K562 (cell line): ENCODE data around the gene C3. TPM values are rescaled to one million over a fixed set of nuclear protein-coding genes. Genes with fewer than 3 reads are reported as not detected.

Experiments
- CLOCK ChIP-seq: fragments of 250-450 bp; sonication (Bioruptor Pico); IDR thresholded peaks from 2 replicates; pipeline ENCODE4 v1.4.0; 2020; ENCODE audit warnings: mild to moderate bottlenecking, moderate library complexity, borderline replicate concordance
- CXXC5 ChIP-seq: fragments of 250-450 bp; sonication (Bioruptor Pico); IDR thresholded peaks from 2 replicates; pipeline ENCODE4 v1.8.0; 2022; ENCODE audit warnings: inconsistent platforms, mild to moderate bottlenecking, moderate library complexity
- ELK1 ChIP-seq: sonication (generic); formaldehyde crosslinking; IDR thresholded peaks from 2 replicates; pipeline ENCODE4 v1.8.1; 2022; ENCODE audit warnings: missing genetic modification reagents
- FOXA1 ChIP-seq: fragments of 450-650 bp; IDR thresholded peaks from 2 replicates; pipeline ENCODE4 v1.6.1; 2016; ENCODE audit warnings: mild to moderate bottlenecking, borderline replicate concordance
- HCFC1 ChIP-seq: IDR thresholded peaks from 2 replicates; pipeline ENCODE4 v1.6.1; 2012; ENCODE audit warnings: low read depth, low read length, improper control_type of control experiment
- HLTF ChIP-seq: fragments of 450-650 bp; IDR thresholded peaks from 2 replicates; pipeline ENCODE4 v1.6.1; 2016
- IRF2 ChIP-seq: sonication (generic); formaldehyde crosslinking; IDR thresholded peaks from 2 replicates; pipeline ENCODE4 v1.8.1; 2022; ENCODE audit warnings: mild to moderate bottlenecking, missing genetic modification reagents
- MEF2A ChIP-seq: IDR thresholded peaks from 2 replicates; pipeline ENCODE4 v1.6.1; 2011; ENCODE audit warnings: low read depth, mild to moderate bottlenecking, low read length, moderate library complexity; ENCODE audit not compliant: control insufficient read depth
- MYNN ChIP-seq, 2 experiments: sonication (generic); formaldehyde crosslinking in 1 of 2; IDR thresholded peaks; 2 replicates each; pipeline versions ENCODE4 v1.5.0 to v1.6.1; 2016 to 2020; ENCODE audit warnings: antibody characterized with exemption in 1 of 2, missing genetic modification reagents in 1 of 2
- POLR2B ChIP-seq: fragments of 450-650 bp; IDR thresholded peaks from 2 replicates; pipeline ENCODE4 v1.6.1; 2018; ENCODE audit warnings: low read depth; ENCODE audit not compliant: partially characterized antibody
- RNF219 ChIP-seq: fragments of 250-450 bp; sonication (Bioruptor Pico); IDR thresholded peaks from 2 replicates; pipeline ENCODE4 v1.5.0; 2022; ENCODE audit warnings: mild to moderate bottlenecking
- SNAPC5 ChIP-seq: fragments of 250-450 bp; sonication (Bioruptor Pico); IDR thresholded peaks from 2 replicates; pipeline ENCODE4 v1.8.0; 2021; ENCODE audit warnings: moderate library complexity, mild to moderate bottlenecking, inconsistent platforms
- SPI1 ChIP-seq: IDR thresholded peaks from 2 replicates; pipeline ENCODE4 v1.6.1; 2011; ENCODE audit warnings: low read depth, low read length, control low read depth, borderline replicate concordance
- XRCC5 ChIP-seq: fragments of 200-400 bp; formaldehyde crosslinking; IDR thresholded peaks from 2 replicates; pipeline ENCODE4 v1.6.1; 2017; ENCODE audit warnings: low read depth, mild to moderate bottlenecking, low read length
- ZBTB5 ChIP-seq: fragments of 450-650 bp; IDR thresholded peaks from 2 replicates; pipeline ENCODE4 v1.6.1; 2017; ENCODE audit warnings: antibody characterized with exemption
- ZNF174 ChIP-seq: fragments of 250-450 bp; sonication (Bioruptor Pico); IDR thresholded peaks from 2 replicates; pipeline ENCODE4 v1.4.0; 2020; ENCODE audit warnings: mild to moderate bottlenecking
- ZNF395 ChIP-seq: fragments of 200-800 bp; sonication (Bioruptor generic); IDR thresholded peaks from 2 replicates; pipeline ENCODE4 v1.6.1; 2017; ENCODE audit warnings: missing genetic modification characterization, missing compliant biosample characterization
- ZNF408 ChIP-seq: fragments of 250-450 bp; sonication (Bioruptor Pico); IDR thresholded peaks from 2 replicates; pipeline ENCODE4 v1.4.0; 2020; ENCODE audit warnings: low read depth, mild to moderate bottlenecking, moderate library complexity
- ZNF507 ChIP-seq: conservative IDR thresholded peaks from 2 replicates; pipeline ENCODE4 v1.6.1; 2017; ENCODE audit warnings: missing genetic modification characterization, missing compliant biosample characterization
- polyA plus RNA-seq, 8 experiments: library from polyadenylated mRNA; depleted of rRNA in 4 of 8; stranded (reverse) in 5 of 8; unstranded in 3 of 8; fragments of >200 nt; fragmentation: Nextera tagmentation in 2 of 8; fragmentation: Illumina TruSeq in 1 of 8; extraction: Ambion mirVana in 2 of 8; extraction: Trizol in 1 of 8; gene quantifications; 2 replicates each; pipeline versions ENCODE4 v1.2.1 to v1.2.3, GENCODE V29; 2011 to 2014; ENCODE audit warnings: inconsistent platforms in 1 of 8, missing spikeins in 1 of 8
- total RNA-seq, 7 experiments: library from RNA; depleted of rRNA in 6 of 7; stranded (reverse); fragments of >200 nt in 6 of 7; fragmentation: Illumina TruSeq in 2 of 7; extraction: Trizol in 2 of 7; gene quantifications; 2 replicates each; pipeline versions ENCODE4 v1.2.1 to v1.2.3, GENCODE V29; 2011 to 2021; ENCODE audit warnings: low replicate concordance in 1 of 7

C3 gene
- total and polyA plus RNA-seq, 9 of the 15 experiments (the other 6 are each of a cell fraction or from before 2014, with no cell fraction given) = 0.59 to 10.6 (median 2.2) TPM

GRCh38 chr19:6739883-6740588, 19.6 kb upstream of the C3 start (continued):
- TF ChIP-seq CLOCK (CRISPR knock-in tag) (no peak), HLTF (no peak), ELK1 (CRISPR knock-in tag) (no peak), MYNN (IDR thresholded peaks at IDR 0.05) (no peak), MYNN (CRISPR knock-in tag; IDR thresholded peaks at IDR 0.05) (no peak), ZBTB5 (no peak), FOXA1 (no peak), XRCC5 (no peak), CXXC5 (peak; percentile 37), ZNF408 (CRISPR knock-in tag) (no peak), IRF2 (CRISPR knock-in tag) (no peak), SPI1 (no peak), ZNF174 (no peak), ZNF395 (no peak), POLR2B (no peak), MEF2A (no peak; the same call in 1 of the 2 replicates), HCFC1 (no peak; the same call in 1 of the 2 replicates), ZNF507 (tag) (no peak), RNF219 (CRISPR knock-in tag) (no peak), SNAPC5 (no peak)
